ENCODE results near the gene WWC2. TPM values are rescaled to one million over a fixed set of nuclear protein-coding genes. Genes with fewer than 3 reads are reported as not detected.

The WWC2 gene
- 10 to 100 TPM; 11.2 to 14.7 (median 12.4) TPM for total RNA-seq

GRCh38 chr4:183098723-183099536 is at the start of gene WWC2:
WWC2 (plus strand) TSS chr4:183099257; CDS start chr4:183099492, 235 bp downstream.
- peak within 1 kb of the TSS; percentile 88 for H3K4me3 ChIP-seq (ENCODE audit: low read depth, poor library complexity, severe bottlenecking)
- intact Hi-C loops (cut with DNase I; ENCODE audit: low total_unique reads) = no loop called here
- peak; percentile 83 to 98 for DNase-seq (ENCODE audit: low spot score in 2 of 2)
- WGBS, 2 donors = 0 to 1% methylated on average over 42 to 65 of the region's 102 CpGs
- TF ChIP-seq CTCF (IDR thresholded peaks at IDR 0.05) (no peak), POLR2A (IDR thresholded peaks at IDR 0.05) (no peak)

DNA sequence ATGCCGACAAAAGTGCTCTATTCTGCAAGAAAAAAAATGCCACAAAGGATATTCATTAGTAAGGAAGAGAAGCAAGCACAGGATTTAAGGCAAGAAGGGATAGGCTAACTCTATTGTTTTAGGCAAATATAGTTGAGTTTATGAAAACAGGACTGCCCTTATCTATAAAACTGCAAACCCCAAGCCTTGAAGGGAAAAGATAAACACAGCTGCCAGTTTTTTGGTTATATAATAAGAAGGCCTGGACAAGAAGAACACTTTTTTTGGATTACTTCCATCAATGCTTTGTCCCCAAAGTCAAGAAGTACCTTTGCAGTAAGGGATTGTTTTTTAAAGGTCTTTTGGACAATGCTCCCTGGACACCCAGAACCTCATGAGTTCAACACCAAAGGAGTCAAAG is 45.4 kb upstream of the WWC2 start:
- intact Hi-C loops (cut with DNase I; ENCODE audit: low total_unique reads) = no loop called here
- WGBS, 2 donors = 91 to 95% methylated on average over 1 of the region's 1 CpG
- TF ChIP-seq POLR2A (IDR thresholded peaks at IDR 0.05) (no peak), CTCF (IDR thresholded peaks at IDR 0.05) (no peak)
- DNase-seq (ENCODE audit: low spot score in 2 of 2) = no peak
- H3K4me3 ChIP-seq (ENCODE audit: low read depth, poor library complexity, severe bottlenecking) = no peak overlapping the region

DNA sequence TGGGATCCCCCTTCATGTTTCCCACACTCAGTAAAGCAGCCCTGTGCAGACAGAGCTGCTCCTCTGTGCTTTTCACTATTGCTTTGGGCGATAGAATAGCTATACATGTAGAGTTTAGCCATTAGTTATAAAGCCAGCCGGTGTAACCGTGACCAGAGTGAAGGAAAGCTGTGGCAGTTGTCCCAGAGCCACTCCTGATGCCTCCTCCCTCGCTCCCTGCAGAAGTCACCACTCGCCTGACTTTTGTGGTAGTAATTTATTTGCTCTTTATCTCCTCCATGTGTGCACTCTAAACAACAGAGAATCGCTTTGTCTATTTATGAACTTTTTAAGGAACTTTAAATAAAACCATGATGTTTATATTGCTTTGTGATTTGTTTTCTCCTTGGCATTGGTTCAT is 41.8 kb upstream of the WWC2 start:
- intact Hi-C loops (cut with DNase I; ENCODE audit: low total_unique reads) = no loop called here
- no peak for DNase-seq (ENCODE audit: low spot score in 2 of 2)
- 53 to 54% methylated on average over 6 of the region's 6 CpGs for WGBS, 2 donors
- TF ChIP-seq POLR2A (IDR thresholded peaks at IDR 0.05) (no peak), CTCF (IDR thresholded peaks at IDR 0.05) (no peak)
- no peak overlapping the region for H3K4me3 ChIP-seq (ENCODE audit: low read depth, poor library complexity, severe bottlenecking)

- intact Hi-C loops (cut with DNase I; ENCODE audit: low total_unique reads) = no loop called here
- no peak for DNase-seq (ENCODE audit: low spot score in 2 of 2)
- TF ChIP-seq POLR2A (IDR thresholded peaks at IDR 0.05) (no peak), CTCF (IDR thresholded peaks at IDR 0.05) (no peak)
- H3K4me3 ChIP-seq (ENCODE audit: low read depth, poor library complexity, severe bottlenecking) = no peak overlapping the region
- 92 to 93% methylated on average over 1 of the region's 1 CpG for WGBS, 2 donors
Observed at GRCh38 chr4:183059797-183060196, 39.3 kb upstream of the WWC2 start.

DNA sequence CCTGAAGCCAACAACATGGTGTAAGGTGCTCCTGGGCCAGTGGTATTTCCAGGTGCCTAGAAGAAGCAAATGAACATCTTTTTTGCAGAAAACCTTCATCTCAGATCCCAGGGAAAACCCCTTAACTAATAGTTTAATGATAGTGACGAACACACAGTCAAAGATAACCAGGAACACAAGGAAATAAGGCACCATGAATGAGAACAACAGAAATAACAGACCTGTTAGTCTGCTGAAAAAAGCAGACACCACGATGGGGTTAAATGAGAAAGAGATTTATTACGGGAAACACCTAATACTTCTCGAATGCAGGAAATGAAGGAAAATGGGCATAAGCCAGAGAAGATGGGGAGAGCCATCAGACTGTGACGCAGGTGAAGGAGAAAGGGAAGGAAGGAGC is 30.6 kb upstream of the WWC2 start:
- no peak for DNase-seq (ENCODE audit: low spot score in 2 of 2)
- no peak for TF ChIP-seq CTCF (IDR thresholded peaks at IDR 0.05)
- TF ChIP-seq POLR2A (IDR thresholded peaks at IDR 0.05) = no peak
- intact Hi-C loops (cut with DNase I; ENCODE audit: low total_unique reads) = no loop called here
- H3K4me3 ChIP-seq (ENCODE audit: low read depth, poor library complexity, severe bottlenecking) = no peak overlapping the region
- WGBS, 2 donors = 82 to 91% methylated on average over 5 of the region's 5 CpGs

DNA sequence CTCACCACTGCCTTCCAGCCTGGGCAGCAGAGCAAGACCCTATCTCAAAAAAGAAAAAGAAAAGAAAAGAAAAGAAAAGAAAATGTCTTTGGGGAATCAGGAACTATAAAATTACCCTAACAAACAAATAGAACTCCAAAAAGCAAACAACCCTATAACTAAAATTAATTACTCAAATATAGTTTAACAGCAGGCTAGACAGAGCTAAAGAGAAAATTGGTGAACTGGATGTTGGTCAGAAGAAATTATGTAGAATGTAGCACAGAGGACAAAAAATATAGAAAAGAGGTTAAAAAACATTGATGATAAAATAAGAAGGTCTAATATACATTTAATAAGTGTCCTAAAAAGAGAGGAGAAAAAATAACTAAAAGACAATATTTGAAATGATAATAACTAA is 27.8 kb upstream of the WWC2 start:
- H3K4me3 ChIP-seq (ENCODE audit: low read depth, poor library complexity, severe bottlenecking) = no peak overlapping the region
- no peak for TF ChIP-seq POLR2A (IDR thresholded peaks at IDR 0.05)
- no peak for TF ChIP-seq CTCF (IDR thresholded peaks at IDR 0.05)
- DNase-seq (ENCODE audit: low spot score in 2 of 2) = no peak
- intact Hi-C loops (cut with DNase I; ENCODE audit: low total_unique reads) = loop anchor here (5.0 kb wide), 1 partner anchor 191 kb away; no protein-coding TSS in a partner anchor
